HUES6 (cell line): Measurements from ENCODE around the gene FASN.
A peak's percentile ranks its signal among the peaks of the same experiment; 100 is the strongest.

ENCODE experiments used
- H3K27ac ChIP-seq: 2 replicates; pipeline ENCODE4 v1.7.0; 2013; ENCODE audit warnings: low read depth, mild to moderate bottlenecking, low read length, inconsistent platforms
- H3K27me3 ChIP-seq: 2 replicates; pipeline ENCODE4 v1.6.1; 2013; ENCODE audit warnings: low read length; ENCODE audit not compliant: control insufficient read depth, insufficient read depth
- H3K36me3 ChIP-seq: 2 replicates; pipeline ENCODE4 v1.6.1; 2013; ENCODE audit warnings: low read length; ENCODE audit not compliant: control insufficient read depth, insufficient read depth
- H3K4me1 ChIP-seq: 2 replicates; pipeline ENCODE4 v1.6.1; 2013; ENCODE audit warnings: low read length; ENCODE audit not compliant: control insufficient read depth, insufficient read depth
- H3K4me3 ChIP-seq: 2 replicates; pipeline ENCODE4 v1.5.1; 2013; ENCODE audit warnings: low read depth, low read length
- H3K9ac ChIP-seq: one replicate; pipeline ENCODE4 v1.6.1; 2013; ENCODE audit warnings: mild to moderate bottlenecking, low read length
- H3K9me3 ChIP-seq: 2 replicates; pipeline ENCODE4 v1.6.1; 2013; ENCODE audit warnings: low read depth, low read length; ENCODE audit not compliant: control insufficient read depth, insufficient read depth

FASN gene

DNA sequence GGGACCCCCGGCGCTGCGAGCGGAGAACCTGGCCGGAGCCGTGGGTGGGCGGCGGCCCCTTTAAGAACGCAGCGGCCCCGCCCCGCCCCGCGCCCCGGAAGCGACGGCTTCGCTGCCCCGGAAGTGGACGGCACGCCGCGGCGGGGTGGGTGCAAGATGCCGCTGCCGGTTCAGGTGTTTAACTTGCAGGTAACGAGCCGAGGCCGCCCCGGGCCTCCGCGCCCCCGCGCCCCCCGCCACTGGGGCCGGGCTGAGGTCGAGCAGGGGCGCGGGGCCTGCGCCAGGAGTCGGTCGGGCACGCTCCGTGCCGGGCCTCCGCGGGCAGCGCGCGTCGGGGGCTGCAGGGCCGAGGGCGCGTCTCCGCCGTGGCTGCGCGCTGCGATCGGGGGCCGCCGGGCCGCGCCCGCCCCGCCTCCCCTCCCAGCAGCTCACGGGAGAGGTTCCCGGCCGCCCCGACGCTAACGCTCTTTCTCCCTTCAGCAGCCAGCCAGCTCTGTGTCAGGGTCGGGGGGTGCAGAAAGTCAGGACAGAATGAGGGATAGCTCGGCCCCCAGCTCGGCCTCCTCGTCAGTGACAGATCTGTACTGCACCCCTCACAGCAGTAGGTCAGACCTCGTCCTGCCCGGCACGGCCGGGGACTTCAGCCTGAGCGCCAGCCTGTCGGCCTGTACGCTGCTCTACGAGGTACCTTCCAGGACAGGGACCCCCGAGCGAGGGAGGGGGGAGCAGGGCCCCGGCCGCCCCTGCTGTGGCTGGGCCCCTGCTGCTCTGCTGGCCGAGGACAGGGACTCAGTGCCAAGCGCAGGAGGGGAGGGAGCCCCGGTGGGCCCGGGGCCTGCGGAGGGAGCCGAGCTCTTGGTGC lies 46.0 kb downstream of the FASN start, which contains the start of the genes GPS1 and RFNG:
Gene GPS1, plus strand, starts transcription at position 123 of the 862 bp plus-strand sequence. Its CDS starts 34 bp downstream, at position 157.
Gene RFNG, minus strand, starts transcription at position 36 of the 862 bp plus-strand sequence. CDS start 45 bp downstream, outside the sequence.
- H3K4me3 ChIP-seq, result peak within 1 kb of the TSS; percentile 99
- peaks cover 9% of the 10 kb centered on the region for H3K4me1 ChIP-seq
- no peak within 1 kb of the TSS; the same call in 1 of the 2 replicates for H3K27ac ChIP-seq
- no peaks in the 10 kb centered on the region for H3K9me3 ChIP-seq
- H3K36me3 ChIP-seq, result peaks cover 73% of the 10 kb centered on the region
- H3K9ac ChIP-seq, result peak within 1 kb of the TSS; percentile 88
- H3K27me3 ChIP-seq, result no peaks in the 10 kb centered on the region

DNA sequence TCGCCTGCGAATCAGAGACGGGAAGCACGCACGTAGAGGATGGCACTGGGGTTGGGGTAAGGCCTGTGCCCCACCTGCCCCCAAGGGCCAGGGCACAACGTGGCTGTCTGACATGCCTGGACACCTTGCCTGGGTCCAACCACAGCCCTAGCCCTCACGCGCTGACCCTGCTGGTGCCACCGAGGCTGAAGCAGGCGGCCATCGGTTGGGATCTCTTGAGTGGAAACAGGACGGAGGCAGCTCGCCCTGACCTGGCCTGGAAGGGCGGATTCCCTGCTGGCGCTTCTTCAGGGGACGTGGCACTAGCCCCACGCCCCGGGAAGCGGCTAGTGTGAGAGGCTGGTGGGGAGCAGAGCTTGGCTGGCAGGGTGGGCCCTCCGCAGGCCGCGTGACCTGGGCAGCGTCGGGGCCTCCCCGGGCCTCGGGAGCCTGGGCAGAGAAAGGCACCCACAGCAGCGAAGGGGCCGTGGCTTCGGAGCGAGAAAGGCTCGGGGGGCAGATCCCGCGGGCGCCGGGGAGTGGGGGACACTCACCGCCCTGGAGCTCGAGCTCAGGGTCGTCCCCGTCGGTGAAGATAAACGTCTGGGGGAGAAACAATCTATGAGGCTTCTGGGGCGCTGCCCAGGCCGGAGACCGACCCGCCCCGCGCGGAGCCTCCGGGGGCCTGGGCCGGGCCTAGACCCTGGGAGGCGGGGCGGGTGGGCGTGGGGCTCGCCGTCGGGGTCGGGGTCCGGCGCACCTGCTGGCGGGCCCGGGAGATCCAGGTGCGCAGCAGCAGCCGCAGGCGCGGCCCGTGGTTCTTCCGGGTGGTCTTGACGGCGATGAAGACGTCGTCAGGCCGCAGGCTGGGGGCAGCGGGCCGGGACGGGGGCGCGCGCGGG lies 47.0 kb downstream of the FASN start:
- no peaks in the 10 kb centered on the region for H3K27me3 ChIP-seq
- H3K27ac ChIP-seq, result no peak overlapping the region
- peak overlapping the region; percentile 99 for H3K4me3 ChIP-seq
- H3K9ac ChIP-seq, result peak overlapping the region; percentile 41
- H3K4me1 ChIP-seq, result peaks cover 9% of the 10 kb centered on the region
- H3K9me3 ChIP-seq, result no peaks in the 10 kb centered on the region
- peaks cover 66% of the 10 kb centered on the region for H3K36me3 ChIP-seq

- Histone ChIP-seq H3K4me3 (peak overlapping the region; percentile 99), H3K27ac (no peak overlapping the region), H3K36me3 (peaks cover 60% of the 10 kb centered on the region), H3K9ac (peak overlapping the region; percentile 41), H3K27me3 (no peaks in the 10 kb centered on the region), H3K9me3 (no peaks in the 10 kb centered on the region), H3K4me1 (peaks cover 9% of the 10 kb centered on the region)
These were observed 47.8 kb downstream of the FASN start for GRCh38 chr17:82050152-82050760.

DNA sequence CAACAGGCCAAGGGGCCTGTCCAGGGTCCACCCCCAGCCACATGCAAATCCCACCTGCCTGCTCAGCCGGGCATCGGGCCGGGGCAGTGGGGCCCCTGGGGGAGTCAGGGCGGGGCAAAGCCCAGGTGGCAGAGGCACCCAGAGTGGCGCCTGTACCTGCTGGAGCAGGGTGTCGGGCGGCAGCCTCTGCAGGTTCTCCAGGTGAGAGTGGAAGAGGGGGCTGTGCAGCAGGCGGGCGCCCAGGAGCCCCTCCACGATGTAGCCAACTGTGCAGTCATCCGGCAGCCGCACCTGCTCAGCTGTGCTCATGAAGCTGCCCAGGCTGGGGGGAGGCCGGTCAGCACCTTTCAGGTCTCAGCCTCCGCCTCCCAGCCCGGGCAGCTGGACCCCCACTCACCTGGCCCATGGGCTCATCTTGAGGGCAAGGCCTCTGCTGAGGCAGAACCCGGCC lies 48.5 kb downstream of the FASN start:
- H3K27me3 ChIP-seq, result no peaks in the 10 kb centered on the region
- peaks cover 9% of the 10 kb centered on the region for H3K4me1 ChIP-seq
- H3K27ac ChIP-seq, result no peak overlapping the region
- no peak overlapping the region for H3K9ac ChIP-seq
- H3K4me3 ChIP-seq, result no peak overlapping the region
- H3K36me3 ChIP-seq, result peaks cover 53% of the 10 kb centered on the region
- no peaks in the 10 kb centered on the region for H3K9me3 ChIP-seq

DNA sequence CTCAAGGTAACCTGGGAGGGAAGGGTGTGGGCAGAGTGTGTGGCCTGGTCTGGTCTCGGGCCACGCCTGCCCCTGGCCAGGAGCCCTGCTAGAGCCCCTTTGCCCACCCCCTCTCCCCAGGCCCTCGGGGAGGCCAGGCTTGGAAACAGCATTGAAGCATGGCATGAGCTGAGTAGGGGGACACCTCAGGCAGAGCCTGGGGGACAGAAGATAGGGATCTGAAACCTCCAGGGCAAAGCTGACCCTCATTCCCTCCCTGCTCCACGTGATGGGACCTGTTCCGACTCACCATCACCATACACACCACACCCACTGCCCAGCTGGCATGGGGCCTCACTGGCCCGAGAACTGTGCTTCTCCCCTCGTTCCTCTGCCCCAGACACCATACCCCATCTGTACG lies 48.9 kb downstream of the FASN start:
- Histone ChIP-seq H3K4me1 (peaks cover 9% of the 10 kb centered on the region), H3K36me3 (peaks cover 48% of the 10 kb centered on the region), H3K9me3 (no peaks in the 10 kb centered on the region), H3K27ac (no peak overlapping the region), H3K9ac (no peak overlapping the region), H3K4me3 (no peak overlapping the region), H3K27me3 (no peaks in the 10 kb centered on the region)

DNA sequence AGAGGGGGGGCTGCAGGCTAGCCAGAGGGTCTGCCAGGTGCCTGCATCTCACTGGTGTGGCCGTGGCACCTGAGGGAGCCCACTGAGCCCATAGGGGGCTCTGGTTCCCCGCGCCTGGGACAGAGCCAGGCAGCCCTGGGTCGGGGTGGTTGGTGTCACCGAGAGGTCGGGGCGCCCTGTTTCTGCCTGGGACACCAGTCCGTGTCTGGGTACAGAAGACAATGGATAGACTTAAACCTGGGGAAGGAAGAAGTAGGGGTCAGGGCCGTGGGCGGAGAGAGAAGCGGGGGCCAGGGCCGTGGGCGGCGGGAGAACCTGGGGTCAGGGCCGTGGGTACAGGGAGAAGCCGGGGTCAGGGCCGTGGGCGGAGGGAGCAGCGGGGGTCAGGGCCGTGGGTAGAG lies 49.5 kb downstream of the FASN start:
- no peaks in the 10 kb centered on the region for H3K27me3 ChIP-seq
- H3K27ac ChIP-seq, result no peak overlapping the region
- peaks cover 43% of the 10 kb centered on the region for H3K36me3 ChIP-seq
- H3K4me3 ChIP-seq, result no peak overlapping the region
- H3K9ac ChIP-seq, result no peak overlapping the region
- H3K9me3 ChIP-seq, result no peaks in the 10 kb centered on the region
- peaks cover 13% of the 10 kb centered on the region for H3K4me1 ChIP-seq

- H3K27ac ChIP-seq, result no peak overlapping the region
- no peaks in the 10 kb centered on the region for H3K9me3 ChIP-seq
- H3K4me1 ChIP-seq, result peaks cover 18% of the 10 kb centered on the region
- H3K4me3 ChIP-seq, result no peak overlapping the region
- no peaks in the 10 kb centered on the region for H3K27me3 ChIP-seq
- H3K9ac ChIP-seq, result no peak overlapping the region
- H3K36me3 ChIP-seq, result peaks cover 38% of the 10 kb centered on the region
These were observed 50.0 kb downstream of the FASN start for GRCh38 chr17:82047914-82048570.

GRCh38 chr17:82047379-82047778 lies 50.7 kb downstream of the FASN start:
- Histone ChIP-seq H3K27ac (no peak overlapping the region), H3K36me3 (peaks cover 37% of the 10 kb centered on the region), H3K9me3 (no peaks in the 10 kb centered on the region), H3K4me3 (no peak overlapping the region), H3K9ac (no peak overlapping the region), H3K27me3 (no peaks in the 10 kb centered on the region), H3K4me1 (peaks cover 14% of the 10 kb centered on the region)

- no peaks in the 10 kb centered on the region for H3K27me3 ChIP-seq
- no peak overlapping the region for H3K4me3 ChIP-seq
- no peak overlapping the region for H3K9ac ChIP-seq
- H3K4me1 ChIP-seq, result peaks cover 14% of the 10 kb centered on the region
- no peak overlapping the region for H3K27ac ChIP-seq
- H3K36me3 ChIP-seq, result peaks cover 37% of the 10 kb centered on the region
- H3K9me3 ChIP-seq, result no peaks in the 10 kb centered on the region
These were observed 51.1 kb downstream of the FASN start for GRCh38 chr17:82046903-82047302.

DNA sequence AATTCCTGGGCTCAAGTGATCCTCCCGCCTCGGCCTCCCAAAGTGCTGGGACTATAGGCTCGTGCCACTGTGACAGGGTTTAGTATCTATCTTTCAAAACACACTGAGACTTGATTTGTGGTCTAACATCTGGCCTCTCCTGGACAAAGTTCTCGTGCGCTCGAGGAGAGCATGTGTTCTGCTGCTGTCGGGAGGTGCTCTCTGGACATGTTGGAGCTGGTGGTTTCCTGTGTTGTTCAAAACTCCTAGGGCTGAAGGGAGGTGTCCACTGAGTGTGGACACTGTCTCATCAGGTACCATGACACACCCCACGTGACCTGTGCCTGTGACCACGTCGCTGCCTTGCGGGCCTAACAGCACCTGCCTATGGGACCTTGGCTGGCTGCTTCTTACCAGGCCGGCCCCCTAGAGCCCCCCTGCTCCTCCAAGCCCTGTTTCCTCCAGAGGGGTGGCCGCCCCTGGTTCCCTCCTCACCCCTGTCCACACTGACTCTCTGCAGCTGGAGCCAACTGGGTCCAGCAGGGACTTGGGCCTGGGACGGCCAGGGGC lies 52.0 kb downstream of the FASN start:
- peaks cover 37% of the 10 kb centered on the region for H3K36me3 ChIP-seq
- no peak overlapping the region for H3K9ac ChIP-seq
- no peak overlapping the region for H3K4me3 ChIP-seq
- peaks cover 14% of the 10 kb centered on the region for H3K4me1 ChIP-seq
- no peaks in the 10 kb centered on the region for H3K27me3 ChIP-seq
- no peak overlapping the region for H3K27ac ChIP-seq
- no peaks in the 10 kb centered on the region for H3K9me3 ChIP-seq
